Measurements from ENCODE around the gene EFEMP1.

EFEMP1 gene, protein sequence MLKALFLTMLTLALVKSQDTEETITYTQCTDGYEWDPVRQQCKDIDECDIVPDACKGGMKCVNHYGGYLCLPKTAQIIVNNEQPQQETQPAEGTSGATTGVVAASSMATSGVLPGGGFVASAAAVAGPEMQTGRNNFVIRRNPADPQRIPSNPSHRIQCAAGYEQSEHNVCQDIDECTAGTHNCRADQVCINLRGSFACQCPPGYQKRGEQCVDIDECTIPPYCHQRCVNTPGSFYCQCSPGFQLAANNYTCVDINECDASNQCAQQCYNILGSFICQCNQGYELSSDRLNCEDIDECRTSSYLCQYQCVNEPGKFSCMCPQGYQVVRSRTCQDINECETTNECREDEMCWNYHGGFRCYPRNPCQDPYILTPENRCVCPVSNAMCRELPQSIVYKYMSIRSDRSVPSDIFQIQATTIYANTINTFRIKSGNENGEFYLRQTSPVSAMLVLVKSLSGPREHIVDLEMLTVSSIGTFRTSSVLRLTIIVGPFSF

GRCh38 chr2:55923091-55923981 lies at the start of gene EFEMP1:
Gene EFEMP1, minus strand, starts transcription at chr2:55923782. Its CDS starts 1,342 bp downstream, at chr2:55922440.
- Histone ChIP-seq H3K9me3 (ENCODE audit: severe bottlenecking) (no peaks in the 10 kb centered on the region), H3K4me3 (ENCODE audit: severe bottlenecking) (peak within 1 kb of the TSS; percentile 64), H3K4me1 (ENCODE audit: insufficient read depth, poor library complexity, severe bottlenecking) (peaks cover 20% of the 10 kb centered on the region), H3K27me3 (ENCODE audit: insufficient read depth, poor library complexity, severe bottlenecking) (no peaks in the 10 kb centered on the region), H3K27ac (ENCODE audit: poor library complexity, severe bottlenecking) (peak within 1 kb of the TSS; percentile 59), H3K36me3 (ENCODE audit: low read depth) (peaks cover 36% of the 10 kb centered on the region)
- TF ChIP-seq, protein P1, sequence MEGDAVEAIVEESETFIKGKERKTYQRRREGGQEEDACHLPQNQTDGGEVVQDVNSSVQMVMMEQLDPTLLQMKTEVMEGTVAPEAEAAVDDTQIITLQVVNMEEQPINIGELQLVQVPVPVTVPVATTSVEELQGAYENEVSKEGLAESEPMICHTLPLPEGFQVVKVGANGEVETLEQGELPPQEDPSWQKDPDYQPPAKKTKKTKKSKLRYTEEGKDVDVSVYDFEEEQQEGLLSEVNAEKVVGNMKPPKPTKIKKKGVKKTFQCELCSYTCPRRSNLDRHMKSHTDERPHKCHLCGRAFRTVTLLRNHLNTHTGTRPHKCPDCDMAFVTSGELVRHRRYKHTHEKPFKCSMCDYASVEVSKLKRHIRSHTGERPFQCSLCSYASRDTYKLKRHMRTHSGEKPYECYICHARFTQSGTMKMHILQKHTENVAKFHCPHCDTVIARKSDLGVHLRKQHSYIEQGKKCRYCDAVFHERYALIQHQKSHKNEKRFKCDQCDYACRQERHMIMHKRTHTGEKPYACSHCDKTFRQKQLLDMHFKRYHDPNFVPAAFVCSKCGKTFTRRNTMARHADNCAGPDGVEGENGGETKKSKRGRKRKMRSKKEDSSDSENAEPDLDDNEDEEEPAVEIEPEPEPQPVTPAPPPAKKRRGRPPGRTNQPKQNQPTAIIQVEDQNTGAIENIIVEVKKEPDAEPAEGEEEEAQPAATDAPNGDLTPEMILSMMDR (IDR thresholded peaks at IDR 0.05; ENCODE audit: poor library complexity, severe bottlenecking) = peak; percentile 42
- ATAC-seq (ENCODE audit: low read depth) (peak; percentile 90), DNase-seq (ENCODE audit: low spot score) (peak; percentile 79)

DNA sequence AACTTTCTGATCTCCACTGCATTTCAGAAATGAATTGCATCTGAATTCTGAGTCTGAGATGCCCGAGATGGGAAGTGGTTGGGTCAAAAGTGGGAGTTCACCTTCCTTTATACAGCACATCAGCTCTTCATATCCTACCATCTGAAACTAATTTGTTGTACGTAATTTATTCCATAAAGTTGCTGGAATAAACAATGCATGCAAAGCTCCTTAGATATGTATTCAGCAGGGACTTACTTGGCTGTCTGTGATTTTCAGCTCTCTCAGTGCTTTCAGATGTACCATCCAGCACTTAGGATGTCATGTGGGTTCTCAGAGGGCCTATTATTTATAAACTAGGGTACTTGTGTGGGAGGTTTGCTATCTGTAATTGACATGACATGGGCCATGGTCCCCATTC lies 46.9 kb upstream of the EFEMP1 start:
- DNase-seq (ENCODE audit: low spot score) (no peak), ATAC-seq (ENCODE audit: low read depth) (no peak)
- Histone ChIP-seq H3K36me3 (ENCODE audit: low read depth) (no peaks in the 10 kb centered on the region), H3K27ac (ENCODE audit: poor library complexity, severe bottlenecking) (no peak overlapping the region), H3K4me1 (ENCODE audit: insufficient read depth, poor library complexity, severe bottlenecking) (no peaks in the 10 kb centered on the region), H3K4me3 (ENCODE audit: severe bottlenecking) (no peak overlapping the region), H3K9me3 (ENCODE audit: severe bottlenecking) (no peaks in the 10 kb centered on the region), H3K27me3 (ENCODE audit: insufficient read depth, poor library complexity, severe bottlenecking) (no peaks in the 10 kb centered on the region)
- TF ChIP-seq, protein P1 (IDR thresholded peaks at IDR 0.05; ENCODE audit: poor library complexity, severe bottlenecking) = no peak

DNA sequence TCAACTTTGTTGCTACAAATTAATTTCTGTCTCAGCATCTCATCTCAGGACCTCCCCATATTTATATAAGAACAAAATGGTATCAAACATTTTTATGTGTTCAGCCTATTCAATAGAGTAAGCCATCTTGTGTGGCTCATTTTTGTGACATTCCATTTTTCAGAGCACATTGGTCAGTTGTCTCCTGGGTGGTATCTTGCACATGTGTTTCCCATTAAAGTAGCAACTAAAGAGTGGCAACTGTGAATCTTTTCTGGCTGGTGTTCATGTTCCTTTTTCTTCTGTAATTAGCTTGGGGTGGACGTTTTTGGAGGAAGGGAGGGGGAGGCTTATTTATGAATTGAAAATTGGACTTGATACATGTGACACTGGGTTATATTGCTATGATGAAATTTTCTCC lies 45.4 kb upstream of the EFEMP1 start:
- H3K4me3 ChIP-seq (ENCODE audit: severe bottlenecking) = no peak overlapping the region
- no peak overlapping the region for H3K27ac ChIP-seq (ENCODE audit: poor library complexity, severe bottlenecking)
- DNase-seq (ENCODE audit: low spot score) (no peak), ATAC-seq (ENCODE audit: low read depth) (no peak)
- no peaks in the 10 kb centered on the region for H3K9me3 ChIP-seq (ENCODE audit: severe bottlenecking)
- H3K36me3 ChIP-seq (ENCODE audit: low read depth) = no peaks in the 10 kb centered on the region
- no peaks in the 10 kb centered on the region for H3K27me3 ChIP-seq (ENCODE audit: insufficient read depth, poor library complexity, severe bottlenecking)
- TF ChIP-seq, protein P1 (IDR thresholded peaks at IDR 0.05; ENCODE audit: poor library complexity, severe bottlenecking) = no peak
- H3K4me1 ChIP-seq (ENCODE audit: insufficient read depth, poor library complexity, severe bottlenecking) = no peaks in the 10 kb centered on the region

- DNase-seq (ENCODE audit: low spot score) (no peak), ATAC-seq (ENCODE audit: low read depth) (no peak)
- TF ChIP-seq, protein P1 (IDR thresholded peaks at IDR 0.05; ENCODE audit: poor library complexity, severe bottlenecking) = no peak
- H3K27me3 ChIP-seq (ENCODE audit: insufficient read depth, poor library complexity, severe bottlenecking) = no peaks in the 10 kb centered on the region
- H3K4me1 ChIP-seq (ENCODE audit: insufficient read depth, poor library complexity, severe bottlenecking) = peaks cover under 1% of the 10 kb centered on the region
- no peaks in the 10 kb centered on the region for H3K36me3 ChIP-seq (ENCODE audit: low read depth)
- H3K4me3 ChIP-seq (ENCODE audit: severe bottlenecking) = no peak overlapping the region
- no peak overlapping the region for H3K27ac ChIP-seq (ENCODE audit: poor library complexity, severe bottlenecking)
- no peaks in the 10 kb centered on the region for H3K9me3 ChIP-seq (ENCODE audit: severe bottlenecking)
These were observed 43.0 kb upstream of the EFEMP1 start for GRCh38 chr2:55966401-55967118.
